ENCODE results near the gene POMGNT2. TPM values are rescaled to one million over a fixed set of nuclear protein-coding genes. Genes with fewer than 3 reads are reported as not detected.

Gene POMGNT2
- total and polyA plus RNA-seq, 2 experiments from 2014 or later, result 10.7 to 26.1 TPM

DNA sequence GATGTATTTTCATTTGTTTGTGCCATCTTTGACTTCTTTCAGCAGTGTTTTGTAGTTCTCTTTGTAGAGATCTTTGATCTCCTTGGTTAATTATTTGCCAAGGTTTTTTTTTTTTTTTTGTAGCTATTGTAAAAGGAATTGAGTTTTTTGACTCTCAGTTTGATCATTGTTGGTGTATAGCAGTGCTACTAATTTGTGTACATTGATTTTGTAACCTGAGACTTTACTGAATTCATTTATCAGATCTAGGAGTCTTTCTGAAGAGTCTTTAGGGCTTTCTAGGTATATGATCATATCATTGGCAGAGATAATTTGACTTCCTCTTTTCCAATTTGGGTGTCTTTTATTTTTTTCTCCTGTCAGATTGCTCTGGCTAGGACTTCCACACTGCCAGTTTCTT, 42.2 kb upstream of the POMGNT2 start (continued):
- TF ChIP-seq, protein P1, sequence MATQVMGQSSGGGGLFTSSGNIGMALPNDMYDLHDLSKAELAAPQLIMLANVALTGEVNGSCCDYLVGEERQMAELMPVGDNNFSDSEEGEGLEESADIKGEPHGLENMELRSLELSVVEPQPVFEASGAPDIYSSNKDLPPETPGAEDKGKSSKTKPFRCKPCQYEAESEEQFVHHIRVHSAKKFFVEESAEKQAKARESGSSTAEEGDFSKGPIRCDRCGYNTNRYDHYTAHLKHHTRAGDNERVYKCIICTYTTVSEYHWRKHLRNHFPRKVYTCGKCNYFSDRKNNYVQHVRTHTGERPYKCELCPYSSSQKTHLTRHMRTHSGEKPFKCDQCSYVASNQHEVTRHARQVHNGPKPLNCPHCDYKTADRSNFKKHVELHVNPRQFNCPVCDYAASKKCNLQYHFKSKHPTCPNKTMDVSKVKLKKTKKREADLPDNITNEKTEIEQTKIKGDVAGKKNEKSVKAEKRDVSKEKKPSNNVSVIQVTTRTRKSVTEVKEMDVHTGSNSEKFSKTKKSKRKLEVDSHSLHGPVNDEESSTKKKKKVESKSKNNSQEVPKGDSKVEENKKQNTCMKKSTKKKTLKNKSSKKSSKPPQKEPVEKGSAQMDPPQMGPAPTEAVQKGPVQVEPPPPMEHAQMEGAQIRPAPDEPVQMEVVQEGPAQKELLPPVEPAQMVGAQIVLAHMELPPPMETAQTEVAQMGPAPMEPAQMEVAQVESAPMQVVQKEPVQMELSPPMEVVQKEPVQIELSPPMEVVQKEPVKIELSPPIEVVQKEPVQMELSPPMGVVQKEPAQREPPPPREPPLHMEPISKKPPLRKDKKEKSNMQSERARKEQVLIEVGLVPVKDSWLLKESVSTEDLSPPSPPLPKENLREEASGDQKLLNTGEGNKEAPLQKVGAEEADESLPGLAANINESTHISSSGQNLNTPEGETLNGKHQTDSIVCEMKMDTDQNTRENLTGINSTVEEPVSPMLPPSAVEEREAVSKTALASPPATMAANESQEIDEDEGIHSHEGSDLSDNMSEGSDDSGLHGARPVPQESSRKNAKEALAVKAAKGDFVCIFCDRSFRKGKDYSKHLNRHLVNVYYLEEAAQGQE (IDR thresholded peaks at IDR 0.05; ENCODE audit: unreplicated experiment), result no peak
- TF ChIP-seq ZNF114 (CRISPR knock-in tag; IDR thresholded peaks at IDR 0.05) (no peak), CTCF (conservative IDR thresholded peaks at IDR 0.05; ENCODE audit: low read depth in 2 of 2) (no peak), EZH2phosphoT487 (IDR thresholded peaks at IDR 0.05; ENCODE audit: unreplicated experiment) (no peak), POLR2AphosphoS5 (IDR thresholded peaks at IDR 0.05; ENCODE audit: low read depth) (no peak), NANOG (IDR thresholded peaks at IDR 0.05; ENCODE audit: borderline replicate concordance) (no peak), ZNF331 (CRISPR knock-in tag; IDR thresholded peaks at IDR 0.05; ENCODE audit: low read depth) (no peak), STAT1 (IDR thresholded peaks at IDR 0.05; ENCODE audit: unreplicated experiment) (no peak), EZH2 (IDR thresholded peaks at IDR 0.05; ENCODE audit: low read depth, unreplicated experiment) (no peak)
- TF ChIP-seq, protein P2, sequence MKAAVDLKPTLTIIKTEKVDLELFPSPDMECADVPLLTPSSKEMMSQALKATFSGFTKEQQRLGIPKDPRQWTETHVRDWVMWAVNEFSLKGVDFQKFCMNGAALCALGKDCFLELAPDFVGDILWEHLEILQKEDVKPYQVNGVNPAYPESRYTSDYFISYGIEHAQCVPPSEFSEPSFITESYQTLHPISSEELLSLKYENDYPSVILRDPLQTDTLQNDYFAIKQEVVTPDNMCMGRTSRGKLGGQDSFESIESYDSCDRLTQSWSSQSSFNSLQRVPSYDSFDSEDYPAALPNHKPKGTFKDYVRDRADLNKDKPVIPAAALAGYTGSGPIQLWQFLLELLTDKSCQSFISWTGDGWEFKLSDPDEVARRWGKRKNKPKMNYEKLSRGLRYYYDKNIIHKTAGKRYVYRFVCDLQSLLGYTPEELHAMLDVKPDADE (IDR thresholded peaks at IDR 0.05), result no peak

GRCh38 chr3:43146599-43146998, 40.7 kb upstream of the POMGNT2 start:
- no peaks in the 10 kb centered on the region for H3K36me3 ChIP-seq (ENCODE audit: insufficient read depth)
- ATAC-seq (no peak), DNase-seq (ENCODE audit: low spot score) (no peak)
- Mint-ChIP-seq H3K4me1 (peaks cover 28% of the 10 kb centered on the region), H3K36me3 (ENCODE audit: low read depth) (no peaks in the 10 kb centered on the region), H3K27me3 (ENCODE audit: insufficient read depth, low read depth, poor library complexity) (no peaks in the 10 kb centered on the region), H3K9me3 (no peaks in the 10 kb centered on the region; the same call in 2 of the 3 replicates), H3K4me3 (no peak overlapping the region), H3K27ac (no peak overlapping the region)
- H4K20me1 ChIP-seq (replicated peaks; ENCODE audit: insufficient read depth), result no peaks in the 10 kb centered on the region
- no peaks in the 10 kb centered on the region for H3K27me3 ChIP-seq (ENCODE audit: insufficient read depth)
- TF ChIP-seq CREB1 (CRISPR knock-in tag; IDR thresholded peaks at IDR 0.05; ENCODE audit: low read depth), result no peak
- TF ChIP-seq, protein P2 (IDR thresholded peaks at IDR 0.05), result no peak
- peaks cover 29% of the 10 kb centered on the region for H3K4me1 ChIP-seq (ENCODE audit: insufficient read depth)
- H3K27ac ChIP-seq (ENCODE audit: low read depth), result no peak overlapping the region
- H3K4me3 ChIP-seq, result no peak overlapping the region
- H2AFZ ChIP-seq, result no peak overlapping the region
- no peaks in the 10 kb centered on the region for H3K79me2 ChIP-seq (replicated peaks; ENCODE audit: insufficient read depth)
- peaks cover 21% of the 10 kb centered on the region; the same call in 1 of the 2 replicates for H3K9me2 ChIP-seq (ENCODE audit: insufficient read depth)
- no peaks in the 10 kb centered on the region for H3F3A ChIP-seq (replicated peaks; ENCODE audit: low read depth)
- H3K4me2 ChIP-seq, result no peak overlapping the region
